Fibroblast of the aortic adventitia (primary cell): Measurements from ENCODE around the gene MXD4. TPM values are rescaled to one million over a fixed set of nuclear protein-coding genes. Genes with fewer than 3 reads are reported as not detected.

Experiments
- DNase-seq: peaks from one replicate; pipeline ENCODE4 v3.0.0-alpha.2; 2010; ENCODE audit warnings: low read depth
- H3K4me3 ChIP-seq: 2 replicates; pipeline ENCODE4 v1.5.1; 2011; ENCODE audit warnings: low read depth, mild to moderate bottlenecking, control low read depth, low read length, moderate library complexity
- total RNA-seq: library from RNA; depleted of rRNA; stranded (reverse); fragments of >200 nt; gene quantifications from 2 replicates; pipeline ENCODE4 v1.2.3, GENCODE V29; 2012; ENCODE audit warnings: low replicate concordance
- TF ChIP-seq, protein P1 (sequence below): IDR thresholded peaks from 2 replicates; pipeline ENCODE4 v1.5.1; 2011; ENCODE audit warnings: mild to moderate bottlenecking, low read length, control low read depth, inconsistent platforms; ENCODE audit not compliant: insufficient read depth

Gene MXD4
- total RNA-seq, 1 donor, result 43.5 TPM

GRCh38 chr4:2303121-2303685 lies 41.3 kb upstream of the MXD4 start:
- H3K4me3 ChIP-seq, result no peak overlapping the region
- TF ChIP-seq, protein P1, sequence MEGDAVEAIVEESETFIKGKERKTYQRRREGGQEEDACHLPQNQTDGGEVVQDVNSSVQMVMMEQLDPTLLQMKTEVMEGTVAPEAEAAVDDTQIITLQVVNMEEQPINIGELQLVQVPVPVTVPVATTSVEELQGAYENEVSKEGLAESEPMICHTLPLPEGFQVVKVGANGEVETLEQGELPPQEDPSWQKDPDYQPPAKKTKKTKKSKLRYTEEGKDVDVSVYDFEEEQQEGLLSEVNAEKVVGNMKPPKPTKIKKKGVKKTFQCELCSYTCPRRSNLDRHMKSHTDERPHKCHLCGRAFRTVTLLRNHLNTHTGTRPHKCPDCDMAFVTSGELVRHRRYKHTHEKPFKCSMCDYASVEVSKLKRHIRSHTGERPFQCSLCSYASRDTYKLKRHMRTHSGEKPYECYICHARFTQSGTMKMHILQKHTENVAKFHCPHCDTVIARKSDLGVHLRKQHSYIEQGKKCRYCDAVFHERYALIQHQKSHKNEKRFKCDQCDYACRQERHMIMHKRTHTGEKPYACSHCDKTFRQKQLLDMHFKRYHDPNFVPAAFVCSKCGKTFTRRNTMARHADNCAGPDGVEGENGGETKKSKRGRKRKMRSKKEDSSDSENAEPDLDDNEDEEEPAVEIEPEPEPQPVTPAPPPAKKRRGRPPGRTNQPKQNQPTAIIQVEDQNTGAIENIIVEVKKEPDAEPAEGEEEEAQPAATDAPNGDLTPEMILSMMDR, result no peak
- no peak for DNase-seq

GRCh38 chr4:2302387-2303119 lies 40.6 kb upstream of the MXD4 start:
- H3K4me3 ChIP-seq, result no peak overlapping the region
- TF ChIP-seq, protein P1, result no peak
- no peak for DNase-seq

- DNase-seq, result no peak
- no peak overlapping the region for H3K4me3 ChIP-seq
- TF ChIP-seq, protein P1, result no peak
Observed at GRCh38 chr4:2301806-2302205, 39.9 kb upstream of the MXD4 start.

DNA sequence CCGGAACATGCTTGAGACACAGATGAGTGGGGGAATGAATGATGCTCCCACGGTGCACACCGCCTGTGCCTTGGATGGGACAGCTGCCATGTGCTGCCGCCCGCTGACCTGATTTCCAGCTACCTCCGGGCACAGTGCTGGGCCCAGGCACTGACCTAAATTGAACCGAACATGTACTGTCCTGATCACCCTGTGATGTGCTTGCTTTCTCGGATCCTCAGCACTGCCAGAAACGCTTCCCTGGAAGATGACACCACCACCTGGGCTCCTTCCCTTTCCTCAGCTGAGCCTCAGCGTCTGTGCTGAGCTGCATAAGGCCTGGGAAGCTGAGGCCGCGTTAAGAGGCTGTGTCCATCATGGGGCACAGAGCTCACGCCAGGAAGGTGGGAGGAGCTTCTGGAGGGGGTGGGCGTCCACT lies 39.3 kb upstream of the MXD4 start:
- no peak for DNase-seq
- H3K4me3 ChIP-seq, result no peak overlapping the region
- TF ChIP-seq, protein P1, result no peak

GRCh38 chr4:2300431-2301224 lies 38.7 kb upstream of the MXD4 start:
- DNase-seq, result no peak
- H3K4me3 ChIP-seq, result no peak overlapping the region
- TF ChIP-seq, protein P1, result no peak

DNA sequence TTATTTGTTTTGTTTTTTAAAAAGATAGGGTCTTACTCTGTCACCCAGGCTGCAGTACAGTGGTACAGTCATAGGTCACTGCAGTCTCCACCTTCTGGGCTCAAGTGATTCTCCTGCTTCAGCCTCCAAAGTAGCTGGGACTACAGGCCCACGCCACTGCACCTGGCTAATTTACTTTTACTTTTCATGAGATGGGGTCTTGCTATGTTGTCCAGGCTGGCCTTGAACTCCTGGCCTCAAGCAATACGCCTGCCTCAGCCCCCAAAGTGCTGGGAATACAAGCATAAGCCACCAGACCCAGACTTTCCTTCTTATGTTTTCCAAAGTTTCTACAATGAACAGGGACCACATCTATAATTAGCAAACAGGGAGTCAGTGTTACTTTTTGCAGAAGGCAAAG lies 37.9 kb upstream of the MXD4 start:
- TF ChIP-seq, protein P1, result no peak
- H3K4me3 ChIP-seq, result no peak overlapping the region
- DNase-seq, result no peak
